ENCODE results near the gene MED31.

DNA sequence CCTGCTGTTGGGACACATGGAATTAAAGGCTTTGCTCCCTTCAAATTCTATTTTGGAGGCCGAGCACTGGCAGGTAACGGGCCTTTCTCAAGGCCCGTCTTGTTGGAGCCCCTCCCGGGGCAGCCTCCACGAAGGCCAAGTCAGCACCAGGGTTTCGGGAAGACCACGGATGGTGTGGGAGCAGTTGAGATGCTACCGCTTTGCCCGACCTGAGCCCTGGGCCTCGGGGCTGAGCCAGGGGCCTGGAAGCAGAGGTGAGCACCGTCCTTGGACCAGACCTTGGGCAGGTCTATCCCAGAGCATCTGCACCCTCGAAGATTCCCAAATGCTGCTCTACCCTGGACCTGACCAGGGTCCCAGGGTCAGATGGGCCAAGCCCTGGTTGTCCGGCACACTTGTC, 23.2 kb upstream of the MED31 start:
- TF ChIP-seq CTCF (conservative IDR thresholded peaks at IDR 0.05; ENCODE audit: low read depth, low read length) (no peak), EZH2 (IDR thresholded peaks at IDR 0.05; ENCODE audit: low read length, unreplicated experiment) (no peak), EZH2phosphoT487 (IDR thresholded peaks at IDR 0.05; ENCODE audit: borderline replicate concordance, low read length) (no peak)

Data from PC-3 (cell line).